ENCODE results near the gene TBL1XR1. TPM values are rescaled to one million over a fixed set of nuclear protein-coding genes. Genes with fewer than 3 reads are reported as not detected.

TBL1XR1 gene
- total and polyA plus RNA-seq, 2 donors (not counting 3 experiments of a cell fraction or from before 2014, with no cell fraction given): 26.9 to 146 TPM

DNA sequence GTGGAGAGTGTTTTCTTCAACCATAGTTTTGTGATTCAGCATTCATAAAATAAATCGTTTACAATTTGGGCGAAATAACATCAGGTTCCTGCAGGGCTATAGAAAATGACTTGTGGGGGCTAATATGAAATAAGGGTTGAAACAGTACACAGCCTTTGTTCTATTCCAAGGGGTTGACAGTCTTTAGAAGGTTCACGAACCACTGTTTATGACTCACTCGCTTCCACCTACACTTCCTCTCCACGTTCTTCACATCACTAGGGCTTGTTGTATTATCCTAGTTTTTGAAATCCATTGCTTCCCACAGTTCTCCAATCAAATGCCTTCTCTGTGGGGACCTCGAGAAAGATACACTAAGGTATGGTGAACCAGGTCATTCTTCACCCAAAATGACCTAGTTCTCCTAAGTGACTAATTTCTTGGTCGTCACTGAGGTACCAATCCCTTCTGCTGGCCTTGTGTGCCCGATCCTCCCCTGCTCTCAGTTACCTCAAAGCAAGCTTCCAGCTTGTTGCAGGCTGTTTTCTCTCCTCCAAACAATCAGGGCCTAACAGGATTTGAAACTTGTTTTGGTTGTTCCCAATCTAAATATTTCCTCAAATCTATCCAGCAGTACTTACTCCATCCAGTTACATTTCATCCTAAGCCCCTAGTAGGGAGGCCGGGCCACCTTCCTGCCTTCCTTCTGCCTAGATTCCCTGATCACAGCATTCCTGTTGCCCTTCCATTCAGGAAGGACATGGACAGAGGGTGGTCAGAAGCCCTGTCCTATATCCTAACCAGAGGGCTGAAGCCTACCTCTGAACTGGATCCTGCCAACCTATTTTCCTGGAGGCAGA lies 23.1 kb upstream of the TBL1XR1 start:
- Histone ChIP-seq H3K79me2 (ENCODE audit: control insufficient read depth, insufficient read depth, low read length) (no peaks in the 10 kb centered on the region), H3K4me3 (replicated peaks in 1 of 3; ENCODE audit: insufficient read depth in 1 of 3, low read depth in 1 of 3, low read length in 3 of 3) (no peak overlapping the region), H3K9me3 (replicated peaks; ENCODE audit: control insufficient read depth, insufficient read depth, low read length) (no peaks in the 10 kb centered on the region), H2AFZ (ENCODE audit: low read depth, low read length) (no peak overlapping the region), H3K4me1 (ENCODE audit: control insufficient read depth, extremely low read depth, insufficient read depth, low read length) (no peaks in the 10 kb centered on the region), H4K20me1 (replicated peaks; ENCODE audit: control insufficient read depth, extremely low read depth, insufficient read depth, low read length) (no peaks in the 10 kb centered on the region), H3K9me1 (replicated peaks; ENCODE audit: control insufficient read depth, extremely low read depth, insufficient read depth, low read length) (no peaks in the 10 kb centered on the region), H3K27me3 (ENCODE audit: control insufficient read depth in 2 of 2, insufficient read depth in 2 of 2, low read length in 2 of 2) (no peaks in the 10 kb centered on the region), H3K27ac (ENCODE audit: insufficient read depth, low read depth, low read length) (no peak overlapping the region), H3K9ac (replicated peaks; ENCODE audit: extremely low read depth, insufficient read depth, low read length) (no peak overlapping the region), H3K36me3 (ENCODE audit: control insufficient read depth in 2 of 2, extremely low read depth in 1 of 2, insufficient read depth in 2 of 2, low read length in 2 of 2) (no peaks in the 10 kb centered on the region), H3K4me2 (ENCODE audit: insufficient read depth, low read length) (no peak overlapping the region)
- TF ChIP-seq, protein P1, sequence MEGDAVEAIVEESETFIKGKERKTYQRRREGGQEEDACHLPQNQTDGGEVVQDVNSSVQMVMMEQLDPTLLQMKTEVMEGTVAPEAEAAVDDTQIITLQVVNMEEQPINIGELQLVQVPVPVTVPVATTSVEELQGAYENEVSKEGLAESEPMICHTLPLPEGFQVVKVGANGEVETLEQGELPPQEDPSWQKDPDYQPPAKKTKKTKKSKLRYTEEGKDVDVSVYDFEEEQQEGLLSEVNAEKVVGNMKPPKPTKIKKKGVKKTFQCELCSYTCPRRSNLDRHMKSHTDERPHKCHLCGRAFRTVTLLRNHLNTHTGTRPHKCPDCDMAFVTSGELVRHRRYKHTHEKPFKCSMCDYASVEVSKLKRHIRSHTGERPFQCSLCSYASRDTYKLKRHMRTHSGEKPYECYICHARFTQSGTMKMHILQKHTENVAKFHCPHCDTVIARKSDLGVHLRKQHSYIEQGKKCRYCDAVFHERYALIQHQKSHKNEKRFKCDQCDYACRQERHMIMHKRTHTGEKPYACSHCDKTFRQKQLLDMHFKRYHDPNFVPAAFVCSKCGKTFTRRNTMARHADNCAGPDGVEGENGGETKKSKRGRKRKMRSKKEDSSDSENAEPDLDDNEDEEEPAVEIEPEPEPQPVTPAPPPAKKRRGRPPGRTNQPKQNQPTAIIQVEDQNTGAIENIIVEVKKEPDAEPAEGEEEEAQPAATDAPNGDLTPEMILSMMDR (IDR thresholded peaks at IDR 0.05; ENCODE audit: extremely low read depth in 1 of 2, insufficient read depth in 1 of 2, low read depth in 1 of 2, low read length in 2 of 2): no peak
- TF ChIP-seq GATA2 (IDR thresholded peaks at IDR 0.05; ENCODE audit: insufficient read depth, insufficient read length, low read depth, low read length) (no peak), FOS (IDR thresholded peaks at IDR 0.05; ENCODE audit: borderline replicate concordance, insufficient read depth, low read length) (peak; percentile 31)
- CTCF ChIA-PET: no interaction called here
- intact Hi-C loops (cut with micrococcal nuclease): no loop called here
- POLR2A ChIA-PET: no interaction called here
- dilution Hi-C loops (cut with MboI; ENCODE audit: extremely low pct_ligation_motif_present, low sequenced_read_pairs): no loop called here
- DNase-seq (ENCODE audit: low read depth, low spot score) (no peak), FAIRE-seq (peak; percentile 59)
- no TSS peak for BruUV-seq (replicated peaks)

Measured in endothelial cell of umbilical vein (primary cell).